ENCODE measurements around the gene CSNK1G3. TPM values are rescaled to one million over a fixed set of nuclear protein-coding genes. Genes with fewer than 3 reads are reported as not detected.
A peak's percentile ranks its signal among the peaks of the same experiment; 100 is the strongest.
"Not testable (repeated sequence)": the region's sequence is repeated elsewhere in the genome, so short reads cannot be mapped to it uniquely, and the experiment has no call there.

The CSNK1G3 gene
- 29.5 TPM for polyA plus RNA-seq (2013, experiment 1 of 2)
- 32.6 TPM for polyA plus RNA-seq (2013, experiment 2 of 2)

- Histone ChIP-seq H3K27ac (replicated peaks; ENCODE audit: low read length) (peak within 1 kb of the TSS; percentile 99), H2BK5ac (ENCODE audit: low read length) (peak within 1 kb of the TSS; percentile 88), H3K79me1 (ENCODE audit: low read depth, low read length) (peaks cover 5% of the 10 kb centered on the region), H3K4ac (ENCODE audit: low read length) (no peak within 1 kb of the TSS), H2AK5ac (ENCODE audit: low read depth, low read length) (peak within 1 kb of the TSS; percentile 45), H3K27me3 (ENCODE audit: control insufficient read depth in 3 of 3, insufficient read depth in 3 of 3, low read depth in 1 of 3, low read length in 3 of 3) (no peaks in the 10 kb centered on the region), H2BK120ac (ENCODE audit: low read depth, low read length) (no peak within 1 kb of the TSS), H3K14ac (ENCODE audit: low read length) (peak within 1 kb of the TSS; percentile 77), H3K9me3 (replicated peaks in 1 of 2; ENCODE audit: control insufficient read depth in 2 of 2, insufficient read depth in 1 of 2, low read depth in 1 of 2, low read length in 2 of 2) (no peaks in the 10 kb centered on the region), H3K18ac (ENCODE audit: low read length) (peak within 1 kb of the TSS; percentile 99), H3K36me3 (replicated peaks in 1 of 2; ENCODE audit: control insufficient read depth in 2 of 2, insufficient read depth in 2 of 2, low read length in 2 of 2) (peaks cover 0 to 1% of the 10 kb centered on the region in 2 donors), H2BK15ac (ENCODE audit: low read length) (peak within 1 kb of the TSS; percentile 51), H2BK12ac (ENCODE audit: low read length) (no peak within 1 kb of the TSS), H4K91ac (ENCODE audit: low read depth, low read length, poor library complexity) (no peak within 1 kb of the TSS), H3K23ac (ENCODE audit: low read depth, low read length, poor library complexity) (peak within 1 kb of the TSS; percentile 94), H3K9ac (ENCODE audit: low read depth, low read length, poor library complexity) (peak within 1 kb of the TSS; percentile 99), H3K4me2 (ENCODE audit: insufficient read depth, low read length, poor library complexity, severe bottlenecking) (peak within 1 kb of the TSS; percentile 78), H3K4me3 (ENCODE audit: low read length in 2 of 2) (peak within 1 kb of the TSS; percentile 86 to 87), H2AFZ (ENCODE audit: low read length) (peak within 1 kb of the TSS; percentile 93), H3K4me1 (ENCODE audit: control insufficient read depth in 2 of 2, insufficient read depth in 1 of 2, low read depth in 1 of 2, low read length in 2 of 2) (peaks cover 5 to 12% of the 10 kb centered on the region in 2 donors), H4K8ac (ENCODE audit: low read depth, low read length) (no peak within 1 kb of the TSS)
- peak; percentile 94 for DNase-seq (ENCODE audit: low spot score)
- whole genome bisulfite sequencing, 2 donors (ENCODE audit: extremely low coverage in 2 of 2, insufficient read length in 2 of 2, insufficient replicate concordance in 1 of 2), result no CpG with 5 or more reads among the region's 82 CpGs
Observed at GRCh38 chr5:123511648-123512605, at the start of gene CSNK1G3. Gene CSNK1G3, plus strand, starts transcription at chr5:123512177. Its CDS starts 33,487 bp downstream, at chr5:123545664.

GRCh38 chr5:123466839-123467238, 45.1 kb upstream of the CSNK1G3 start:
- not testable (repeated sequence) for H3K23ac ChIP-seq (ENCODE audit: low read depth, low read length, poor library complexity); H2BK5ac ChIP-seq (ENCODE audit: low read length); H4K91ac ChIP-seq (ENCODE audit: low read depth, low read length, poor library complexity); H3K27ac ChIP-seq (replicated peaks; ENCODE audit: low read length); H3K4ac ChIP-seq (ENCODE audit: low read length); H3K4me3 ChIP-seq (ENCODE audit: low read length in 2 of 2); H2BK120ac ChIP-seq (ENCODE audit: low read depth, low read length); H3K18ac ChIP-seq (ENCODE audit: low read length); H2BK12ac ChIP-seq (ENCODE audit: low read length); H3K4me2 ChIP-seq (ENCODE audit: insufficient read depth, low read length, poor library complexity, severe bottlenecking); H3K79me1 ChIP-seq (ENCODE audit: low read depth, low read length); H4K8ac ChIP-seq (ENCODE audit: low read depth, low read length); H3K36me3 ChIP-seq (replicated peaks in 1 of 2; ENCODE audit: control insufficient read depth in 2 of 2, insufficient read depth in 2 of 2, low read length in 2 of 2); DNase-seq (ENCODE audit: low spot score); H3K27me3 ChIP-seq (ENCODE audit: control insufficient read depth in 3 of 3, insufficient read depth in 3 of 3, low read depth in 1 of 3, low read length in 3 of 3); H2AK5ac ChIP-seq (ENCODE audit: low read depth, low read length); H2AFZ ChIP-seq (ENCODE audit: low read length); H3K9me3 ChIP-seq (replicated peaks in 1 of 2; ENCODE audit: control insufficient read depth in 2 of 2, insufficient read depth in 1 of 2, low read depth in 1 of 2, low read length in 2 of 2); H3K9ac ChIP-seq (ENCODE audit: low read depth, low read length, poor library complexity); H3K14ac ChIP-seq (ENCODE audit: low read length); H3K4me1 ChIP-seq (ENCODE audit: control insufficient read depth in 2 of 2, insufficient read depth in 1 of 2, low read depth in 1 of 2, low read length in 2 of 2); H2BK15ac ChIP-seq (ENCODE audit: low read length)
- no CpG with 5 or more reads among the region's 1 CpG for WGBS, 2 donors (ENCODE audit: extremely low coverage in 2 of 2, insufficient read length in 2 of 2, insufficient replicate concordance in 1 of 2)

GRCh38 chr5:123471385-123471784, 40.6 kb upstream of the CSNK1G3 start:
- Histone ChIP-seq H2BK15ac (ENCODE audit: low read length) (no peak overlapping the region), H3K4ac (ENCODE audit: low read length) (no peak overlapping the region), H4K91ac (ENCODE audit: low read depth, low read length, poor library complexity) (no peak overlapping the region), H3K27me3 (ENCODE audit: control insufficient read depth in 3 of 3, insufficient read depth in 3 of 3, low read depth in 1 of 3, low read length in 3 of 3) (no peaks in the 10 kb centered on the region), H3K36me3 (replicated peaks in 1 of 2; ENCODE audit: control insufficient read depth in 2 of 2, insufficient read depth in 2 of 2, low read length in 2 of 2) (no peaks in the 10 kb centered on the region), H3K23ac (ENCODE audit: low read depth, low read length, poor library complexity) (no peak overlapping the region), H3K9ac (ENCODE audit: low read depth, low read length, poor library complexity) (no peak overlapping the region), H3K14ac (ENCODE audit: low read length) (no peak overlapping the region), H3K9me3 (replicated peaks in 1 of 2; ENCODE audit: control insufficient read depth in 2 of 2, insufficient read depth in 1 of 2, low read depth in 1 of 2, low read length in 2 of 2) (no peaks in the 10 kb centered on the region), H2AK5ac (ENCODE audit: low read depth, low read length) (no peak overlapping the region), H3K27ac (replicated peaks; ENCODE audit: low read length) (no peak overlapping the region), H2BK120ac (ENCODE audit: low read depth, low read length) (no peak overlapping the region), H3K4me3 (ENCODE audit: low read length in 2 of 2) (no peak overlapping the region), H3K18ac (ENCODE audit: low read length) (no peak overlapping the region), H2BK12ac (ENCODE audit: low read length) (no peak overlapping the region), H3K4me2 (ENCODE audit: insufficient read depth, low read length, poor library complexity, severe bottlenecking) (no peak overlapping the region), H3K79me1 (ENCODE audit: low read depth, low read length) (no peaks in the 10 kb centered on the region), H3K4me1 (ENCODE audit: control insufficient read depth in 2 of 2, insufficient read depth in 1 of 2, low read depth in 1 of 2, low read length in 2 of 2) (peaks cover 0 to 3% of the 10 kb centered on the region in 2 donors), H4K8ac (ENCODE audit: low read depth, low read length) (no peak overlapping the region), H2AFZ (ENCODE audit: low read length) (no peak overlapping the region), H2BK5ac (ENCODE audit: low read length) (no peak overlapping the region)
- no CpG with 5 or more reads among the region's 3 CpGs for WGBS, 2 donors (ENCODE audit: extremely low coverage in 2 of 2, insufficient read length in 2 of 2, insufficient replicate concordance in 1 of 2)
- DNase-seq (ENCODE audit: low spot score), result no peak

GRCh38 chr5:123472150-123472924, 39.6 kb upstream of the CSNK1G3 start:
- H3K18ac ChIP-seq (ENCODE audit: low read length), result no peak overlapping the region
- H2BK12ac ChIP-seq (ENCODE audit: low read length), result no peak overlapping the region
- H3K23ac ChIP-seq (ENCODE audit: low read depth, low read length, poor library complexity), result no peak overlapping the region
- no peaks in the 10 kb centered on the region for H3K79me1 ChIP-seq (ENCODE audit: low read depth, low read length)
- no CpG with 5 or more reads among the region's 8 CpGs for WGBS, 2 donors (ENCODE audit: extremely low coverage in 2 of 2, insufficient read length in 2 of 2, insufficient replicate concordance in 1 of 2)
- no peak overlapping the region for H2AFZ ChIP-seq (ENCODE audit: low read length)
- no peak overlapping the region for H4K91ac ChIP-seq (ENCODE audit: low read depth, low read length, poor library complexity)
- no peaks in the 10 kb centered on the region for H3K9me3 ChIP-seq (replicated peaks in 1 of 2; ENCODE audit: control insufficient read depth in 2 of 2, insufficient read depth in 1 of 2, low read depth in 1 of 2, low read length in 2 of 2)
- H2BK5ac ChIP-seq (ENCODE audit: low read length), result no peak overlapping the region
- no peak overlapping the region for H2AK5ac ChIP-seq (ENCODE audit: low read depth, low read length)
- peaks cover 0 to 3% of the 10 kb centered on the region in 2 donors for H3K4me1 ChIP-seq (ENCODE audit: control insufficient read depth in 2 of 2, insufficient read depth in 1 of 2, low read depth in 1 of 2, low read length in 2 of 2)
- H3K36me3 ChIP-seq (replicated peaks in 1 of 2; ENCODE audit: control insufficient read depth in 2 of 2, insufficient read depth in 2 of 2, low read length in 2 of 2), result no peaks in the 10 kb centered on the region
- H3K27me3 ChIP-seq (ENCODE audit: control insufficient read depth in 3 of 3, insufficient read depth in 3 of 3, low read depth in 1 of 3, low read length in 3 of 3), result no peaks in the 10 kb centered on the region
- H3K27ac ChIP-seq (replicated peaks; ENCODE audit: low read length), result no peak overlapping the region
- no peak overlapping the region for H3K4me3 ChIP-seq (ENCODE audit: low read length in 2 of 2)
- H2BK15ac ChIP-seq (ENCODE audit: low read length), result no peak overlapping the region
- no peak overlapping the region for H2BK120ac ChIP-seq (ENCODE audit: low read depth, low read length)
- DNase-seq (ENCODE audit: low spot score), result no peak
- H4K8ac ChIP-seq (ENCODE audit: low read depth, low read length), result no peak overlapping the region
- H3K4me2 ChIP-seq (ENCODE audit: insufficient read depth, low read length, poor library complexity, severe bottlenecking), result no peak overlapping the region
- H3K4ac ChIP-seq (ENCODE audit: low read length), result no peak overlapping the region
- H3K9ac ChIP-seq (ENCODE audit: low read depth, low read length, poor library complexity), result no peak overlapping the region
- no peak overlapping the region for H3K14ac ChIP-seq (ENCODE audit: low read length)
